Psoas muscle (tissue), 8 donors: Measurements from ENCODE around the gene CAB39L. TPM values are rescaled to one million over a fixed set of nuclear protein-coding genes. Genes with fewer than 3 reads are reported as not detected.
"Not testable (repeated sequence)": the region's sequence is repeated elsewhere in the genome, so short reads cannot be mapped to it uniquely, and the experiment has no call there.

Experiments
- ATAC-seq, 4 donors: fragments of 200-7000 bp; cut with Tn5 transposase; one replicate each; pipeline ENCODE4 v1.9.1; 2020; ENCODE audit warnings: moderate library complexity in 3 of 4, mild to moderate bottlenecking in 2 of 4
- DNase-seq, 2 donors: peaks; one replicate each; pipeline ENCODE4 v3.0.0-alpha.2; 2020
- H3K27ac ChIP-seq: fragments of 200-600 bp; one replicate; pipeline ENCODE4 v1.8.0; 2022
- H3K27me3 ChIP-seq, 3 donors: fragments of 200-600 bp in 1 of 3; one replicate each; pipeline versions ENCODE4 v1.6.1 to v1.8.0; 2013 to 2022; ENCODE audit warnings: low read length in 2 of 3, mild to moderate bottlenecking in 2 of 3, moderate library complexity in 1 of 3; ENCODE audit not compliant: insufficient read depth in 3 of 3
- H3K36me3 ChIP-seq, 2 donors: fragments of 200-600 bp in 1 of 2; one replicate each; pipeline versions ENCODE4 v1.6.1 to v1.8.0; 2013 to 2022; ENCODE audit warnings: low read depth in 1 of 2, mild to moderate bottlenecking in 1 of 2, moderate library complexity in 1 of 2; ENCODE audit not compliant: insufficient read depth in 1 of 2
- H3K4me1 ChIP-seq: fragments of 200-600 bp; one replicate; pipeline ENCODE4 v1.8.0; 2022
- H3K4me3 ChIP-seq: fragments of 200-600 bp; one replicate; pipeline ENCODE4 v1.8.0; 2022; ENCODE audit warnings: mild to moderate bottlenecking
- H3K9me3 ChIP-seq: fragments of 200-600 bp; one replicate; pipeline ENCODE4 v1.8.0; 2022
- CTCF ChIP-seq: fragments of 200-600 bp; IDR thresholded peaks from one replicate; pipeline ENCODE4 v1.8.0; 2022; ENCODE audit warnings: antibody characterized with exemption
- WGBS, 3 donors: extraction: QIAGEN DNeasy Blood & Tissue Kit; methylation state at CpG; one replicate each; pipeline versions ENCODE4 v1.1.6 to v1.1.7; 2013; 5-methylcytosine and 5-hydroxymethylcytosine counted together
- intact Hi-C, 2 donors: fragments of 100-400 bp; cut with DNase I; formaldehyde crosslinking; loops; one replicate each; pipeline versions ENCODE4 v1.11.0 to v1.14.2; 2022
- polyA plus RNA-seq, 3 donors: library from polyadenylated mRNA; stranded (reverse); fragments of 200-250 nt; gene quantifications; one replicate each; pipeline ENCODE4 v1.2.3, GENCODE V29; 2013
- total RNA-seq, 4 donors: library from RNA; stranded (reverse); fragmentation: NEBNext Ultra II Directional in 2 of 4; extraction: Animal tissue kit (Norgen Biotek cat#: 25700) in 2 of 4; gene quantifications; one replicate each; pipeline versions ENCODE4 v1.2.1 to v1.2.4, GENCODE V29; 2021 to 2023
- donor health status: healthy with polysubstance abuse.
- donor health status: DM: no; HTN: no; CAD: no; lungs with moderate emphysema.
- donor health status: Bipolar disorder and iron deficiency.
- donor health status: healthy.
- donor health status: DM: yes; HTN: yes; CAD: no.
- donor health status: DM: no; HTN: no; CAD: no.
- donor health status: DM: no; HTN: no; CAD: no.
- donor health status: DM: yes; HTN: yes; CAD: no.

CAB39L gene
- total and polyA plus RNA-seq, 7 donors, result 1.5 to 13.3 (median 3.0) TPM

GRCh38 chr13:49298416-49298815, 145.4 kb downstream of the CAB39L start:
- ATAC-seq (no peak), DNase-seq (no peak)
- no peak overlapping the region for H3K4me3 ChIP-seq
- H3K36me3 ChIP-seq, result peaks cover 0 to 10% of the 10 kb centered on the region in 2 donors
- H3K4me1 ChIP-seq, result no peaks in the 10 kb centered on the region
- intact Hi-C loops, result no loop called here
- no peak overlapping the region for H3K27ac ChIP-seq
- no peaks in the 10 kb centered on the region for H3K27me3 ChIP-seq
- TF ChIP-seq CTCF, result no peak
- H3K9me3 ChIP-seq, result no peaks in the 10 kb centered on the region

- TF ChIP-seq CTCF, result no peak
- Histone ChIP-seq H3K4me3 (no peak overlapping the region), H3K9me3 (no peaks in the 10 kb centered on the region), H3K36me3 (peaks cover 0 to 14% of the 10 kb centered on the region in 2 donors), H3K4me1 (no peaks in the 10 kb centered on the region), H3K27me3 (no peaks in the 10 kb centered on the region), H3K27ac (no peak overlapping the region)
- WGBS, 3 donors, result 82 to 91% (median 90%) methylated on average over 4 of the region's 4 CpGs
- intact Hi-C loops, result no loop called here
- ATAC-seq (no peak), DNase-seq (no peak)
Measured at GRCh38 chr13:49297338-49297737, 146.5 kb downstream of the CAB39L start.

GRCh38 chr13:49296659-49297058, 147.2 kb downstream of the CAB39L start:
- ATAC-seq (no peak), DNase-seq (no peak)
- no peaks in the 10 kb centered on the region for H3K27me3 ChIP-seq
- H3K4me1 ChIP-seq, result no peaks in the 10 kb centered on the region
- H3K36me3 ChIP-seq, result peaks cover 0 to 18% of the 10 kb centered on the region in 2 donors
- no peaks in the 10 kb centered on the region for H3K9me3 ChIP-seq
- H3K27ac ChIP-seq, result no peak overlapping the region
- no peak overlapping the region for H3K4me3 ChIP-seq
- intact Hi-C loops, result no loop called here
- TF ChIP-seq CTCF, result no peak
- WGBS, 3 donors, result 97 to 98% (median 98%) methylated on average over 2 of the region's 2 CpGs

- H3K4me1 ChIP-seq, result no peaks in the 10 kb centered on the region
- H3K27ac ChIP-seq, result no peak overlapping the region
- intact Hi-C loops, result no loop called here
- no peaks in the 10 kb centered on the region for H3K9me3 ChIP-seq
- WGBS, 3 donors, result 54 to 69% (median 56%) methylated on average over 6 of the region's 6 CpGs
- H3K36me3 ChIP-seq, result peaks cover 0 to 22% of the 10 kb centered on the region in 2 donors
- no peak for TF ChIP-seq CTCF
- no peak for DNase-seq
- H3K4me3 ChIP-seq, result no peak overlapping the region
- ATAC-seq, result no peak
- no peaks in the 10 kb centered on the region for H3K27me3 ChIP-seq
Measured at GRCh38 chr13:49295244-49295643, 148.6 kb downstream of the CAB39L start.

GRCh38 chr13:49294723-49295122, 149.1 kb downstream of the CAB39L start:
- ATAC-seq, H3K27me3 ChIP-seq, H3K27ac ChIP-seq, H3K4me3 ChIP-seq, H3K9me3 ChIP-seq, intact Hi-C loops, H3K4me1 ChIP-seq, DNase-seq: not testable (repeated sequence)
- H3K36me3 ChIP-seq, result peaks cover 0 to 22% of the 10 kb centered on the region in 2 donors
- WGBS, 3 donors, result 94 to 98% (median 96%) methylated on average over 6 of the region's 6 CpGs
